ENCODE results near the gene NEGR1.
"Not testable (repeated sequence)": the region's sequence is repeated elsewhere in the genome, so short reads cannot be mapped to it uniquely, and the experiment has no call there.

- not testable (repeated sequence) for TF ChIP-seq POLR2A, CTCF, EP300, POLR2AphosphoS5 (IDR thresholded peaks at IDR 0.05)
Measured at GRCh38 chr1:71888166-71888565, 394.2 kb downstream of the NEGR1 start.

Data from gastroesophageal sphincter (tissue), 3 donors.